Progenitor cell of endocrine pancreas (in vitro differentiated cells): ENCODE data around the gene SPDYE8. TPM values are rescaled to one million over a fixed set of nuclear protein-coding genes. Genes with fewer than 3 reads are reported as not detected.
"Not testable (repeated sequence)": the region's sequence is repeated elsewhere in the genome, so short reads cannot be mapped to it uniquely, and the experiment has no call there.

Experiments
- DNase-seq: peaks from one replicate; pipeline ENCODE4 v3.0.0; 2021; ENCODE audit warnings: low spot score; ENCODE audit not compliant: unreplicated experiment
- H3K27ac Mint-ChIP-seq: 2 replicates; pipeline ENCODE4 v1.8.0; 2021; ENCODE audit warnings: mild to moderate bottlenecking, moderate library complexity, mixed read lengths
- H3K27me3 Mint-ChIP-seq: 2 replicates; pipeline ENCODE4 v1.8.0; 2021; ENCODE audit warnings: mixed read lengths
- H3K36me3 Mint-ChIP-seq: 2 replicates; pipeline ENCODE4 v1.8.0; 2022; ENCODE audit warnings: mixed read lengths; ENCODE audit not compliant: insufficient read depth
- H3K4me1 Mint-ChIP-seq: 2 replicates; pipeline ENCODE4 v1.8.0; 2021; ENCODE audit warnings: low read depth, mixed read lengths
- H3K4me3 Mint-ChIP-seq: 2 replicates; pipeline ENCODE4 v1.8.0; 2021; ENCODE audit warnings: low read depth, mild to moderate bottlenecking, moderate library complexity, mixed read lengths
- H3K9me3 Mint-ChIP-seq: 2 replicates; pipeline ENCODE4 v1.8.0; 2021; ENCODE audit warnings: low read depth, mixed read lengths
- total RNA-seq: library from RNA; stranded (reverse); gene quantifications from 2 replicates; pipeline ENCODE4 v1.2.1, GENCODE V29; 2021

SPDYE8 gene
- total RNA-seq, 1 donor from 2014 or later: not detected

- not testable (repeated sequence) for H3K27me3 Mint-ChIP-seq, H3K27ac Mint-ChIP-seq, H3K4me3 Mint-ChIP-seq, DNase-seq, H3K9me3 Mint-ChIP-seq, H3K4me1 Mint-ChIP-seq, H3K36me3 Mint-ChIP-seq
Measured at GRCh38 chr7:72975656-72976286, 53.8 kb downstream of the SPDYE8 start.

DNA sequence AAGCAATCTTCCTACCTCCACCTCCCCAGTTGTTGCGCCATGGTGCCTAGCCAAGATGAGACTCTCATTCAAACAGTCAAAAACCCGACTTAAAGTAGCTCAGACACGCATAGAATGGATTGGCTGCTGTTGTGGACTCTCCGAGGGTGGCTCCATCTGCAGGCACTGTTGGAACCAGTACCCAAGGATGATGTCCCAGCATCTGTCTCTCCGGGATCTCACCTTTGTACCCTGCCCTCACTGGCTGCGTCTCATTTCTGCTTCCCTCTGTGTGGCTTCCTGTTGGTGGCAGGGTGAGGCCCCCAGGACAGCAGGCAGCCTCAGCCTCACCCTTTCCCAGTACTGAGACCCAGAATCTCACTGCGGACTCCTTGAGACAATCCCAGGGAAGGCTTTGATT, 54.8 kb downstream of the SPDYE8 start:
- not testable (repeated sequence) for H3K36me3 Mint-ChIP-seq, DNase-seq, H3K4me1 Mint-ChIP-seq, H3K27ac Mint-ChIP-seq, H3K9me3 Mint-ChIP-seq, H3K27me3 Mint-ChIP-seq, H3K4me3 Mint-ChIP-seq

DNA sequence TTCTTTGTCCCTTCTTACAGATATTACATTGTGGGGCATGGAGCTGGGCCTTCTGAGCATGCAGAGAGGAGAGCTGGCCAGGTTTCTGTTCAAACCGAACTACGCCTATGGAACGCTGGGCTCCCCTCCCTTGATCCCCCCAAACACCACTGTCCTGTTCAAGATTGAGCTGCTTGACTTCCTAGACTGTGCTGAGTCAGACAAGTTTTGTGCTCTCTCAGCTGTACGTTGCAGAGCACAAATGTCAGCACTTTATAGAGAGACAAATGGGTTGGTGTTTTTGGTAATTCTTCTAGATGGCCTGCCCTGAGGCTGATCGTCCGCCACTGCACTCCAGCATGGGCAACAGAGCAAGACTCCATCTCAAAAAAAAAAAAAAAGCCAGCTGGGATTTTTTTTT, 58.1 kb downstream of the SPDYE8 start:
- not testable (repeated sequence) for DNase-seq, H3K4me1 Mint-ChIP-seq, H3K4me3 Mint-ChIP-seq, H3K9me3 Mint-ChIP-seq, H3K27ac Mint-ChIP-seq, H3K27me3 Mint-ChIP-seq, H3K36me3 Mint-ChIP-seq

Other genes starting within 250 kb of the SPDYE8 start
- gene TYW1B, start 201.6 kb downstream of the SPDYE8 start, total RNA-seq: 4.2 and 5.7 TPM in 2 replicates
- 53.2 and 53.6 TPM in 2 replicates for gene POM121, start 104.7 kb downstream of the SPDYE8 start, total RNA-seq
- gene TRIM74, start 60.3 kb downstream of the SPDYE8 start, total RNA-seq: 2.1 and 2.4 TPM in 2 replicates
- gene SPDYE11, start 28.1 kb upstream of the SPDYE8 start, total RNA-seq: 0.22 TPM in 1 of 2 replicates, not detected in the other
- gene SPDYE9, start 56.3 kb upstream of the SPDYE8 start, total RNA-seq: 0.22 TPM in 1 of 2 replicates, not detected in the other